Skin epidermis (tissue), 12 donors: ENCODE results near the gene RALGAPA1.

Source experiments
- H3K27ac ChIP-seq, 21 experiments: fragments of 200-600 bp; sonication (generic) in 11 of 21; one replicate each; pipeline ENCODE4 v1.5.0; 2020; ENCODE audit warnings: mild to moderate bottlenecking in 3 of 21, inconsistent platforms in 2 of 21, moderate library complexity in 2 of 21
- H3K4me3 ChIP-seq, 7 experiments: fragments of 200-600 bp; sonication (generic) in 2 of 7; one replicate each; pipeline ENCODE4 v1.5.0; 2020; ENCODE audit warnings: inconsistent platforms in 2 of 7, mild to moderate bottlenecking in 2 of 7, moderate library complexity in 1 of 7

Gene RALGAPA1

GRCh38 chr14:35515916-35516315 lies 293.2 kb downstream of the RALGAPA1 start:
- H3K4me3 ChIP-seq, result no peak overlapping the region
- H3K27ac ChIP-seq, result no peak overlapping the region

- Histone ChIP-seq H3K4me3 (no peak overlapping the region), H3K27ac (no peak overlapping the region)
Measured at GRCh38 chr14:35512765-35513164, 296.3 kb downstream of the RALGAPA1 start.

GRCh38 chr14:35509846-35510245 lies 299.2 kb downstream of the RALGAPA1 start:
- no peak overlapping the region for H3K4me3 ChIP-seq

GRCh38 chr14:35506927-35507326 lies 302.2 kb downstream of the RALGAPA1 start:
- Histone ChIP-seq H3K4me3 (no peak overlapping the region), H3K27ac (no peak overlapping the region)

More at GRCh38 chr14:35509846-35510245, 299.2 kb downstream of the RALGAPA1 start:
- H3K27ac ChIP-seq, result no peak overlapping the region

GRCh38 chr14:35506461-35506860 lies 302.6 kb downstream of the RALGAPA1 start:
- H3K4me3 ChIP-seq, result no peak overlapping the region
- no peak overlapping the region for H3K27ac ChIP-seq

GRCh38 chr14:35504260-35504659 lies 304.8 kb downstream of the RALGAPA1 start:
- H3K27ac ChIP-seq, result no peak overlapping the region
- no peak overlapping the region for H3K4me3 ChIP-seq

GRCh38 chr14:35503646-35504045 lies 305.4 kb downstream of the RALGAPA1 start:
- H3K4me3 ChIP-seq, result no peak overlapping the region
- no peak overlapping the region for H3K27ac ChIP-seq

GRCh38 chr14:35499180-35499579 lies 309.9 kb downstream of the RALGAPA1 start:
- Histone ChIP-seq H3K27ac (no peak overlapping the region), H3K4me3 (no peak overlapping the region)

- H3K4me3 ChIP-seq, result no peak overlapping the region
- no peak overlapping the region for H3K27ac ChIP-seq
Measured at GRCh38 chr14:35495278-35495677, 313.8 kb downstream of the RALGAPA1 start.

GRCh38 chr14:35492569-35493014 lies 316.5 kb downstream of the RALGAPA1 start:
- no peak overlapping the region for H3K4me3 ChIP-seq
- H3K27ac ChIP-seq, result no peak overlapping the region
